ENCODE results near the gene CLN6.
"Not testable (repeated sequence)": the region's sequence is repeated elsewhere in the genome, so short reads cannot be mapped to it uniquely, and the experiment has no call there.

The CLN6 gene

GRCh38 chr15:68224546-68225250, 4.8 kb downstream of the CLN6 start:
- Histone ChIP-seq H3K18ac (ENCODE audit: low read length) (no peak overlapping the region), H2AFZ (ENCODE audit: insufficient read depth, low read length, poor library complexity) (no peak overlapping the region), H2BK120ac (ENCODE audit: insufficient read depth, low read length, poor library complexity) (no peak overlapping the region), H3K36me3 (ENCODE audit: control insufficient read depth in 1 of 2, insufficient read depth in 2 of 2, low read length in 2 of 2) (no peaks in the 10 kb centered on the region), H3K4ac (ENCODE audit: low read depth, low read length) (peak overlapping the region; percentile 49), H3K9me3 (ENCODE audit: insufficient read depth, low read depth, low read length) (peaks cover 2% of the 10 kb centered on the region), H2AK5ac (ENCODE audit: low read length) (no peak overlapping the region), H3K14ac (ENCODE audit: low read length) (no peak overlapping the region), H3K27me3 (ENCODE audit: insufficient read depth, low read length) (no peaks in the 10 kb centered on the region), H3K4me2 (ENCODE audit: low read length) (no peak overlapping the region), H3K4me3 (ENCODE audit: low read depth, low read length) (no peak overlapping the region), H3K79me2 (ENCODE audit: control insufficient read depth, insufficient read depth, low read length, poor library complexity) (peaks cover 13% of the 10 kb centered on the region), H3K79me1 (ENCODE audit: low read length) (peaks cover 7% of the 10 kb centered on the region), H3K23ac (ENCODE audit: low read length) (no peak overlapping the region), H3K4me1 (ENCODE audit: control insufficient read depth in 1 of 2, insufficient read depth in 2 of 2, low read length in 2 of 2) (peaks cover 5 to 7% of the 10 kb centered on the region in 2 experiments), H4K8ac (ENCODE audit: low read depth, low read length) (no peak overlapping the region), H3K27ac (ENCODE audit: low read depth, low read length) (no peak overlapping the region), H4K91ac (ENCODE audit: low read depth, low read length) (no peak overlapping the region), H3K9ac (ENCODE audit: low read length) (no peak overlapping the region), H4K12ac (ENCODE audit: low read depth, low read length) (no peak overlapping the region), H2BK12ac (ENCODE audit: low read length) (no peak overlapping the region), H2BK5ac (ENCODE audit: low read depth, low read length, poor library complexity) (no peak overlapping the region)
- no CpG with 5 or more reads among the region's 3 CpGs for WGBS (ENCODE audit: extremely low coverage, insufficient coverage, insufficient read length)
- no peak for DNase-seq

GRCh38 chr15:68224108-68224507, 5.4 kb downstream of the CLN6 start:
- no peak overlapping the region for H3K9ac ChIP-seq (ENCODE audit: low read length)
- H3K27me3 ChIP-seq (ENCODE audit: insufficient read depth, low read length), result no peaks in the 10 kb centered on the region
- no peak overlapping the region for H3K18ac ChIP-seq (ENCODE audit: low read length)
- H3K23ac ChIP-seq (ENCODE audit: low read length), result no peak overlapping the region
- no peak overlapping the region for H4K91ac ChIP-seq (ENCODE audit: low read depth, low read length)
- H4K8ac ChIP-seq (ENCODE audit: low read depth, low read length), result no peak overlapping the region
- H3K36me3 ChIP-seq (ENCODE audit: control insufficient read depth in 1 of 2, insufficient read depth in 2 of 2, low read length in 2 of 2), result no peaks in the 10 kb centered on the region
- DNase-seq, result no peak
- H3K4me1 ChIP-seq (ENCODE audit: control insufficient read depth in 1 of 2, insufficient read depth in 2 of 2, low read length in 2 of 2), result peaks cover 5 to 7% of the 10 kb centered on the region in 2 experiments
- no peak overlapping the region for H3K4me3 ChIP-seq (ENCODE audit: low read depth, low read length)
- WGBS (ENCODE audit: extremely low coverage, insufficient coverage, insufficient read length), result no CpG with 5 or more reads among the region's 3 CpGs
- H3K4me2 ChIP-seq (ENCODE audit: low read length), result no peak overlapping the region
- no peak overlapping the region for H3K4ac ChIP-seq (ENCODE audit: low read depth, low read length)
- no peak overlapping the region for H3K14ac ChIP-seq (ENCODE audit: low read length)
- peaks cover 2% of the 10 kb centered on the region for H3K9me3 ChIP-seq (ENCODE audit: insufficient read depth, low read depth, low read length)
- H2AFZ ChIP-seq (ENCODE audit: insufficient read depth, low read length, poor library complexity), result no peak overlapping the region
- H2BK5ac ChIP-seq (ENCODE audit: low read depth, low read length, poor library complexity), result no peak overlapping the region
- H3K79me2 ChIP-seq (ENCODE audit: control insufficient read depth, insufficient read depth, low read length, poor library complexity), result peaks cover 9% of the 10 kb centered on the region
- no peak overlapping the region for H3K27ac ChIP-seq (ENCODE audit: low read depth, low read length)
- H2BK120ac ChIP-seq (ENCODE audit: insufficient read depth, low read length, poor library complexity), result no peak overlapping the region
- H2BK12ac ChIP-seq (ENCODE audit: low read length), result no peak overlapping the region
- no peak overlapping the region for H2AK5ac ChIP-seq (ENCODE audit: low read length)
- H4K12ac ChIP-seq (ENCODE audit: low read depth, low read length), result no peak overlapping the region
- peaks cover 3% of the 10 kb centered on the region for H3K79me1 ChIP-seq (ENCODE audit: low read length)

GRCh38 chr15:68223171-68223570, 6.4 kb downstream of the CLN6 start:
- H3K4ac ChIP-seq (ENCODE audit: low read depth, low read length), result peak overlapping the region; percentile 24
- no peak overlapping the region for H2BK12ac ChIP-seq (ENCODE audit: low read length)
- no peak overlapping the region for H2BK5ac ChIP-seq (ENCODE audit: low read depth, low read length, poor library complexity)
- no peak overlapping the region for H3K18ac ChIP-seq (ENCODE audit: low read length)
- peaks cover 3 to 5% of the 10 kb centered on the region in 2 experiments for H3K36me3 ChIP-seq (ENCODE audit: control insufficient read depth in 1 of 2, insufficient read depth in 2 of 2, low read length in 2 of 2)
- no peaks in the 10 kb centered on the region for H3K27me3 ChIP-seq (ENCODE audit: insufficient read depth, low read length)
- no peak overlapping the region for H3K27ac ChIP-seq (ENCODE audit: low read depth, low read length)
- H3K4me1 ChIP-seq (ENCODE audit: control insufficient read depth in 1 of 2, insufficient read depth in 2 of 2, low read length in 2 of 2), result peaks cover under 1 to 2% of the 10 kb centered on the region in 2 experiments
- peaks cover 2% of the 10 kb centered on the region for H3K79me2 ChIP-seq (ENCODE audit: control insufficient read depth, insufficient read depth, low read length, poor library complexity)
- no peak overlapping the region for H3K14ac ChIP-seq (ENCODE audit: low read length)
- H3K9me3 ChIP-seq (ENCODE audit: insufficient read depth, low read depth, low read length), result peaks cover 2% of the 10 kb centered on the region
- H3K9ac ChIP-seq (ENCODE audit: low read length), result no peak overlapping the region
- H2BK120ac ChIP-seq (ENCODE audit: insufficient read depth, low read length, poor library complexity), result no peak overlapping the region
- WGBS (ENCODE audit: extremely low coverage, insufficient coverage, insufficient read length), result no CpG with 5 or more reads among the region's 6 CpGs
- H2AK5ac ChIP-seq (ENCODE audit: low read length), result no peak overlapping the region
- no peak for DNase-seq
- no peak overlapping the region for H4K12ac ChIP-seq (ENCODE audit: low read depth, low read length)
- H4K8ac ChIP-seq (ENCODE audit: low read depth, low read length), result no peak overlapping the region
- H3K23ac ChIP-seq (ENCODE audit: low read length), result no peak overlapping the region
- H4K91ac ChIP-seq (ENCODE audit: low read depth, low read length), result no peak overlapping the region
- no peak overlapping the region for H3K4me3 ChIP-seq (ENCODE audit: low read depth, low read length)
- H3K4me2 ChIP-seq (ENCODE audit: low read length), result no peak overlapping the region
- H2AFZ ChIP-seq (ENCODE audit: insufficient read depth, low read length, poor library complexity), result no peak overlapping the region
- H3K79me1 ChIP-seq (ENCODE audit: low read length), result no peaks in the 10 kb centered on the region

- H3K36me3 ChIP-seq (ENCODE audit: control insufficient read depth in 1 of 2, insufficient read depth in 2 of 2, low read length in 2 of 2); H2AK5ac ChIP-seq (ENCODE audit: low read length); H4K8ac ChIP-seq (ENCODE audit: low read depth, low read length); H4K91ac ChIP-seq (ENCODE audit: low read depth, low read length); H2BK5ac ChIP-seq (ENCODE audit: low read depth, low read length, poor library complexity); H3K79me2 ChIP-seq (ENCODE audit: control insufficient read depth, insufficient read depth, low read length, poor library complexity); H3K4me3 ChIP-seq (ENCODE audit: low read depth, low read length); H2AFZ ChIP-seq (ENCODE audit: insufficient read depth, low read length, poor library complexity); H3K79me1 ChIP-seq (ENCODE audit: low read length); H3K27me3 ChIP-seq (ENCODE audit: insufficient read depth, low read length); H3K23ac ChIP-seq (ENCODE audit: low read length); H3K9me3 ChIP-seq (ENCODE audit: insufficient read depth, low read depth, low read length); H3K14ac ChIP-seq (ENCODE audit: low read length); H3K4me1 ChIP-seq (ENCODE audit: control insufficient read depth in 1 of 2, insufficient read depth in 2 of 2, low read length in 2 of 2); H4K12ac ChIP-seq (ENCODE audit: low read depth, low read length); H3K18ac ChIP-seq (ENCODE audit: low read length); H3K4ac ChIP-seq (ENCODE audit: low read depth, low read length); H3K9ac ChIP-seq (ENCODE audit: low read length); H3K4me2 ChIP-seq (ENCODE audit: low read length); DNase-seq; H3K27ac ChIP-seq (ENCODE audit: low read depth, low read length); H2BK120ac ChIP-seq (ENCODE audit: insufficient read depth, low read length, poor library complexity); H2BK12ac ChIP-seq (ENCODE audit: low read length): not testable (repeated sequence)
- WGBS (ENCODE audit: extremely low coverage, insufficient coverage, insufficient read length), result no CpG with 5 or more reads among the region's 18 CpGs
Observed at GRCh38 chr15:68222432-68222743, 7.1 kb downstream of the CLN6 start.
